NT2/D1 (cell line): Measurements from ENCODE around the gene ARHGAP32.

Experiments used
- DNase-seq: peaks from one replicate; pipeline ENCODE4 v3.0.0-alpha.2; 2011; ENCODE audit warnings: low read depth, low spot score
- H3K27me3 ChIP-seq: 2 replicates; pipeline ENCODE4 v1.6.0; 2011; ENCODE audit warnings: mild to moderate bottlenecking; ENCODE audit not compliant: insufficient read length, insufficient read depth
- H3K36me3 ChIP-seq: 2 replicates; pipeline ENCODE4 v1.6.1; 2011; ENCODE audit warnings: mild to moderate bottlenecking, low read length, mixed read lengths; ENCODE audit not compliant: insufficient read depth, insufficient read length
- H3K4me1 ChIP-seq: 2 replicates; pipeline ENCODE4 v1.5.1; 2011; ENCODE audit not compliant: insufficient read depth, insufficient read length
- H3K4me3 ChIP-seq: 2 replicates; pipeline ENCODE4 v1.5.1; 2011; ENCODE audit warnings: low read depth; ENCODE audit not compliant: insufficient read length
- H3K9ac ChIP-seq: 2 replicates; pipeline ENCODE4 v1.6.0; 2011; ENCODE audit warnings: low read depth; ENCODE audit not compliant: insufficient read length
- H3K9me3 ChIP-seq: 2 replicates; pipeline ENCODE4 v1.5.1; 2011; ENCODE audit warnings: mild to moderate bottlenecking, low read length; ENCODE audit not compliant: insufficient read depth
- SUZ12 ChIP-seq: IDR thresholded peaks from 2 replicates; pipeline ENCODE4 v1.6.1; 2011; ENCODE audit not compliant: insufficient read length, insufficient read depth; ENCODE audit errors: extremely low read depth
- YY1 ChIP-seq: IDR thresholded peaks from 2 replicates; pipeline ENCODE4 v1.6.1; 2011; ENCODE audit not compliant: insufficient read length, insufficient read depth
- ZNF274 ChIP-seq: IDR thresholded peaks from 2 replicates; pipeline ENCODE4 v1.6.1; 2011; ENCODE audit warnings: mild to moderate bottlenecking, low read depth, low read length

The ARHGAP32 gene

DNA sequence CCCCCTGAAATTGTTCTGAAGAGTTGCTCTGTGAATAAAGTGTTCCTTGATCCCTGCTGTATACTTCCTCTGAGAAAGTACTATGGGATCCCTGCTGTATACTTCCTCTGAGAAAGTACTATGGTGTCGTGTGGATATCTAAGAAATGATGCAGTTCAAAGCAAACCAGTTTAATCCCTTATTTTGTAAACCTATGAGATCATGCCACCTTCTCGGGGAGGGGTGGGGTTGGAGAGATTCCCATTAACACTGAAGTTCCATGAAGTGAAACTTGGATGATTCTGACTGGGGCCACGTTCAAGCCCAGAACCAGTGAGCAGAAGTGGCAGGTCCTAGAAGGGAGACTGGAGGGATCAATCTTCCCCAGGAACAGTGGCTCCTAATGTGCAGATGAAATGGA, 236.5 kb downstream of the ARHGAP32 start:
- Histone ChIP-seq H3K4me1 (no peaks in the 10 kb centered on the region), H3K9me3 (no peaks in the 10 kb centered on the region), H3K9ac (no peak overlapping the region), H3K27me3 (no peaks in the 10 kb centered on the region), H3K4me3 (no peak overlapping the region), H3K36me3 (no peaks in the 10 kb centered on the region)
- no peak for TF ChIP-seq YY1
- TF ChIP-seq SUZ12 = no peak
- no peak for DNase-seq

DNA sequence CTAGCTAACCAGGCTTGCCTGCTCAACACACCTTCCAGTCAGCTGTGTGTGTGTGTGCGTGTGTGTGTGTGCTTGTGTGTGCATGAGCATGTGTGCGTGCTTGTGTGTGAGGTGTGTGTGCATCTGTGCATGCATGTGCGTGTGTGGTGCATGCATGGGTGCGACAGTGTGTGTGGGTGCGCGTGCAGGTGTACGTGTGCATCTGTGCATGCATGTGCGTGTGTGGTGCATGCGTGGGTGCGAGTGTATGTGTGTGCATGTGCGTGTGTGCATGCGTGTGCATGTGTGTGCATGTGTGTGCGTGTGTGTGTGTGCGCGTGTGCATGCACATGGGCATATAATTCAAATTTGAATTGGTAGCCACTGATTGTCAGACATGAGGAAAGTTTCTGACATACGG, 239.0 kb downstream of the ARHGAP32 start:
- no peak overlapping the region for H3K4me3 ChIP-seq

DNA sequence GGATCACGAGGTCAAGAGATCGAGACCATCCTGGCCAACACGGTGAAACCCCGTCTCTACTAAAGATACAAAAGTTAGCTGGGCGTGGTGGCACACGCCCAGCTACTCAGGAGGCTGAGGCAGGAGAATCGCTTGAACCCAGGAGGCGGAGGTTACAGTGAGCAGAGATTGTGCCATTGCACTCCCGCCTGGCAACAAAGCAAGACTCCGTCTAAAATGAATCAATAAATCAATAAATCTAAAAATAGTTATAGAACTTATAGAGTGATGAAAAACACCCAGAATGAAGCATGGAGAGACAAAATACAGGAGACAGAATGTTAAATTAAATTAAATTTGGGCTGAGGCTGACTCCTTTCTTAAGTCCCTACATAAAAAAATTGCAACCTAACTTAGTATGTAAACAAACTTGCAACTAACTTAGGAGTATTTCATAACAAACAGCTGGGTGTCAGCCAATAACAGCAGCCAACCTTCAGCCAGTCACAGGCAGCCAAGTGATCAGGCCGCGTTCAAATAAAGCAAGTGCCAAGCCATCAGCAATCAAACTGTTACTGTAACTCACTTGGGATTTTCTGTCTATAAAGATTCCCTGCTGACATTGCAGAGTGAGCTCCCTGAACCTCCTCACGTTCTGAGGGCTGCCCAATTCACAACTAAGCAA, 242.2 kb downstream of the ARHGAP32 start:
- Histone ChIP-seq H3K4me3 (no peak overlapping the region), H3K9me3 (no peaks in the 10 kb centered on the region), H3K27me3 (no peaks in the 10 kb centered on the region), H3K9ac (no peak overlapping the region), H3K4me1 (no peaks in the 10 kb centered on the region), H3K36me3 (no peaks in the 10 kb centered on the region)
- DNase-seq = no peak
- TF ChIP-seq ZNF274 (no peak), SUZ12 (no peak), YY1 (no peak)

More for the DNA sequence above, 239.0 kb downstream of the ARHGAP32 start:
- Histone ChIP-seq H3K27me3 (no peaks in the 10 kb centered on the region), H3K9me3 (no peaks in the 10 kb centered on the region), H3K4me1 (no peaks in the 10 kb centered on the region), H3K9ac (no peak overlapping the region), H3K36me3 (no peaks in the 10 kb centered on the region)
- no peak for DNase-seq
- no peak for TF ChIP-seq YY1
- no peak for TF ChIP-seq SUZ12

- DNase-seq = no peak
- no peak overlapping the region for H3K9ac ChIP-seq
- H3K4me1 ChIP-seq = no peaks in the 10 kb centered on the region
- no peak overlapping the region for H3K4me3 ChIP-seq
- TF ChIP-seq YY1 = no peak
- TF ChIP-seq SUZ12 = no peak
- TF ChIP-seq ZNF274 = no peak
- no peaks in the 10 kb centered on the region for H3K9me3 ChIP-seq
- no peaks in the 10 kb centered on the region for H3K27me3 ChIP-seq
- no peaks in the 10 kb centered on the region for H3K36me3 ChIP-seq
Observed at GRCh38 chr11:128948583-128948982, 243.5 kb downstream of the ARHGAP32 start.

GRCh38 chr11:128947773-128948172, 244.4 kb downstream of the ARHGAP32 start:
- DNase-seq = no peak
- H3K9me3 ChIP-seq = no peaks in the 10 kb centered on the region
- no peak overlapping the region for H3K9ac ChIP-seq
- H3K27me3 ChIP-seq = no peaks in the 10 kb centered on the region
- no peaks in the 10 kb centered on the region for H3K36me3 ChIP-seq
- TF ChIP-seq SUZ12 = no peak
- TF ChIP-seq YY1 = no peak
- TF ChIP-seq ZNF274 = no peak
- no peak overlapping the region for H3K4me3 ChIP-seq
- no peaks in the 10 kb centered on the region for H3K4me1 ChIP-seq

DNA sequence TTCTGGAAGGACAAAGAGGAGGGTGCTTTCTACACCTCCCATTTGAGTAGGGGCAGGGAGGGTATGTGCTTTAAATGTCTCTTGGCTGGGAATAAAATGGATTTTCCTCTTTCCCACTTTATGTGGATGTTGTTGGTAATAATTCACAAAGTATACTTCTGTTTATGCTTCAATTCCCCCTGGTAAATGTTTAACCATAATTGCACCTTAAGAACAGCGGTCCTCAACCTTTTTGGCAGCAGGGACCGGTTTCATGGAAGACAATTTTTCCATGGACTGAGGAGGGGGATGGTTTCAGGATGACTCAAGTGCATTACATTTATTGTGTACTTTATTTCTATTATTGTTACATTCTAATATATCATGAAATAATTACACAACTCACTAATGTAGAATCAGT, 245.5 kb downstream of the ARHGAP32 start:
- TF ChIP-seq YY1 = no peak
- no peak for TF ChIP-seq ZNF274
- no peak for TF ChIP-seq SUZ12
- Histone ChIP-seq H3K36me3 (no peaks in the 10 kb centered on the region), H3K9ac (no peak overlapping the region), H3K4me1 (no peaks in the 10 kb centered on the region), H3K9me3 (no peaks in the 10 kb centered on the region), H3K4me3 (no peak overlapping the region), H3K27me3 (no peaks in the 10 kb centered on the region)
- DNase-seq = no peak

DNA sequence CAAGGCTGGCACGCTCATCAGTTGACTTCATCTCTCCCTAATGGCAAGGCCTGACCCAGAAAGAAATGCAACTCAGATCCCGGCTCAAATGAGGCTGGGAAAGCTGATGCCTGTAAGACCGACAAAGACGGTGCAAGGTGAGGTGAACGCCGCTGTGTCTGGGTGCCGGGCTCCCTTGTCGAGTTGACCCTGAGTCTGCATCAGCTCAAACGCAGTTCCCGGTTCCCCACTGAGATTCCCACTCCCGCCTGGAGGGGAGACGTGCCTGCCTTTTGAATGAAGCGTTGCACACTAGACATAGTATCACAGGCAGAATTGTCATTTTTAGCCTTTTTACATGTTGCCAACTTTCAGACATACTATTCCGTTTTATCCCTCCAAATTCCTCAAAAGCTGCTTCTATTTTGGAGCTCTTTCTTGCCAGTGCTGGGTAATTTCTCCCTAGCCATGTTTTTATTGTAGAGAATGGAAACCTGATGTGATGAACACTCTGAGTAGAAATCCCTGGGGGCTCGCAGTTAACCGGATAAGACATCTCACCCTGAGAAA, 248.6 kb downstream of the ARHGAP32 start:
- Histone ChIP-seq H3K27me3 (no peaks in the 10 kb centered on the region), H3K4me3 (no peak overlapping the region), H3K9me3 (no peaks in the 10 kb centered on the region), H3K4me1 (no peaks in the 10 kb centered on the region), H3K9ac (no peak overlapping the region), H3K36me3 (no peaks in the 10 kb centered on the region)
- TF ChIP-seq ZNF274 = no peak
- no peak for TF ChIP-seq YY1
- no peak for TF ChIP-seq SUZ12
- no peak for DNase-seq

DNA sequence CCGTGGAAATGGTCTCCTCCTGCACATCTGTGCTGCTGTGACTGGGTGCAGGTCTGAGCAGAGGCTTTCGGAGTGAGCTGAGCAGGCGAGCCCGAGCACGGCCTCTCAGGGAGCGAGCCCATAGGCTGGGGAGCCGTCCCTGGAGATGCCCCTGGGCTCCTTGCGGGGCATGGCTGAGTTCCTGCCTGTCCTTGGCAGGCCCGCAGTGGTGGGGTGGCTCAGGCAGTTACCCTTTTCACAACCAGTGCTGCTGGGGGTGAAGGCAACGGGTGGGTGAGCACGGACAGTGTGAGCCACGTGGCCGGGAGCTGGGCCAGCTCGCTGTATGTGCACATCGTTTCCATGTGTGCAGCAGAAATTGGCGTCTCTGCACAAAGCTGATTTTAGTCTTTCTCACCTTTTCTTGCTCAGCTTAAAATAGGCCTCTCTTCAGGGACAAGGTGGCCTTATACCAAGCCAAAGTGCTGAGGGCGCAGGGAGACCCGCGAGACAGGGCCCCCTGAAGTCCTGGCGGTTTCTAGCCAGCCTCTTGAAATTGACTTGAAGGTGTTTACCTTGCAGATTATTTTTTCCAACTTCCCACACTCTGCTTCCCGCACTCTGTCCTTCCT, 249.2 kb downstream of the ARHGAP32 start, which contains the start of gene TP53AIP1:
Gene TP53AIP1 (minus strand): TSS at position 55 of the 611 bp plus-strand sequence. CDS start 5,053 bp downstream, outside the sequence.
- no peaks in the 10 kb centered on the region for H3K4me1 ChIP-seq

More for the DNA sequence above, 249.2 kb downstream of the ARHGAP32 start, which contains the start of gene TP53AIP1:
- DNase-seq = no peak
- no peaks in the 10 kb centered on the region for H3K27me3 ChIP-seq
- TF ChIP-seq ZNF274 (no peak), YY1 (no peak), SUZ12 (no peak)
- no peaks in the 10 kb centered on the region for H3K36me3 ChIP-seq
- no peak within 1 kb of the TSS for H3K4me3 ChIP-seq
- no peaks in the 10 kb centered on the region for H3K9me3 ChIP-seq
- no peak within 1 kb of the TSS for H3K9ac ChIP-seq
